ENCODE data around the gene GPR146.

DNA sequence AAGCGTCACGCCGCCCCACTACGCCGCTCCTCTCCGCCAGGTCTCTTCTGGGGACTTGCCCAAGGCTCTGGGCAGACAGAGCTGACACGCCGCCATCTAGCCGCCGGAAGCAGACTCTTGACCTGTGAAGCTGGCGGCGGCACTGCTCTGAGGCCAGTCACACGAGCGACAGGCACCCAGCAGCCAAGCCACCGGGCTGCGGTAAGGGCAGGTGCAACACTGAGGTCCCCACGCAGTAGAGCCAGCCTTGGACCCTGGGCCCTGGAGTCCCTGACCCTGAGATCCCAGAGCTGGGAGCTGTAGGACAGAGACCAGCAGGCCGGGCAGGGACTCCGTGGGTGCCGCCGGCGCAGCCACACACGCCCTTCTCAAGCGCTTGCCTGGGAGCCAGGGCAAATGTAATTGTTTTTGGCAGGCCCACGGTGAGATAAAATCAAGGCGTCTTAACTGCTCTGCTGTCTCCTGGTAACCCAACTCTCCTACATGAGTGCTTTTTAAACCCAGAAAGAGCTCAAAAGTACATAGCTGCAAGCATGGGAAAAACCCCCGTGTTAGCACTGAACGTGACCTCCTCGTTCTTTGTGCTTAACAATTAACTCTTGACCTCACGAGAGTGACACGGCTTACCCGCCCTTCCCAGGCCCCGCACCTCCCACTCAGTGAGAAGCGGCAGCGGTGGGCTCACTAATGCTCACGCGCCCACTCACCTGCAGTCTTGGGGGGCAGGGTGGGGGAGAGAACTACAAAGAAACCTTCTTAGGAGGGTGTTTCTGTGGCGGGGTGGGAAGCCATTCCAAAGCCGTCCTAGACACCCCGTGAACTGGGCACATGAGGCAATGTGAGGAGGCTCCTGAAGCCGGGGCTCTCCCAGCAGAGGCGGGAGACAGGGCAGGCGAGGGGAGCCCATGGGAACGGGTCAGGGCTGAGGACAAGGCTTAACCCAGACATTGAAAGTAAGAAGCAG lies 52.1 kb downstream of the GPR146 start:
- TF ChIP-seq, protein P1, sequence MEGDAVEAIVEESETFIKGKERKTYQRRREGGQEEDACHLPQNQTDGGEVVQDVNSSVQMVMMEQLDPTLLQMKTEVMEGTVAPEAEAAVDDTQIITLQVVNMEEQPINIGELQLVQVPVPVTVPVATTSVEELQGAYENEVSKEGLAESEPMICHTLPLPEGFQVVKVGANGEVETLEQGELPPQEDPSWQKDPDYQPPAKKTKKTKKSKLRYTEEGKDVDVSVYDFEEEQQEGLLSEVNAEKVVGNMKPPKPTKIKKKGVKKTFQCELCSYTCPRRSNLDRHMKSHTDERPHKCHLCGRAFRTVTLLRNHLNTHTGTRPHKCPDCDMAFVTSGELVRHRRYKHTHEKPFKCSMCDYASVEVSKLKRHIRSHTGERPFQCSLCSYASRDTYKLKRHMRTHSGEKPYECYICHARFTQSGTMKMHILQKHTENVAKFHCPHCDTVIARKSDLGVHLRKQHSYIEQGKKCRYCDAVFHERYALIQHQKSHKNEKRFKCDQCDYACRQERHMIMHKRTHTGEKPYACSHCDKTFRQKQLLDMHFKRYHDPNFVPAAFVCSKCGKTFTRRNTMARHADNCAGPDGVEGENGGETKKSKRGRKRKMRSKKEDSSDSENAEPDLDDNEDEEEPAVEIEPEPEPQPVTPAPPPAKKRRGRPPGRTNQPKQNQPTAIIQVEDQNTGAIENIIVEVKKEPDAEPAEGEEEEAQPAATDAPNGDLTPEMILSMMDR (conservative IDR thresholded peaks at IDR 0.05; ENCODE audit: low read depth, low read length), result no peak
- TF ChIP-seq EZH2 (IDR thresholded peaks at IDR 0.05; ENCODE audit: borderline replicate concordance, low read depth, low read length, poor library complexity, severe bottlenecking), result no peak

Data from A673 (cell line).